ENCODE data around the gene MAN1A1. TPM values are rescaled to one million over a fixed set of nuclear protein-coding genes. Genes with fewer than 3 reads are reported as not detected.

The MAN1A1 gene
- total RNA-seq, 2 donors from 2014 or later = 17.9 to 27.9 TPM

- TF ChIP-seq CTCF (IDR thresholded peaks at IDR 0.05) (no peak), POLR2A (IDR thresholded peaks at IDR 0.05) (no peak), POLR2AphosphoS5 (IDR thresholded peaks at IDR 0.05) (no peak)
- intact Hi-C loops (cut with DNase I) = loop anchor here (10.0 kb wide), 2 partner anchors 566 to 826 kb away; no protein-coding TSS in a partner anchor
- no peak overlapping the region for H3K4me3 ChIP-seq
- H3K27ac ChIP-seq = no peak overlapping the region
- 78% methylated on average over 9 of the region's 9 CpGs for WGBS
- no peaks in the 10 kb centered on the region for H3K27me3 ChIP-seq (replicated peaks; ENCODE audit: insufficient read depth)
- no peak for DNase-seq (ENCODE audit: low spot score)
- H3K36me3 ChIP-seq = no peaks in the 10 kb centered on the region
- H3K9me3 ChIP-seq = no peaks in the 10 kb centered on the region
- no peaks in the 10 kb centered on the region for H3K4me1 ChIP-seq (replicated peaks)
Measured at GRCh38 chr6:119148825-119149525, 200.6 kb downstream of the MAN1A1 start.

GRCh38 chr6:119148098-119148824 lies 201.3 kb downstream of the MAN1A1 start:
- peak; percentile 31 for DNase-seq (ENCODE audit: low spot score)
- H3K9me3 ChIP-seq = no peaks in the 10 kb centered on the region
- H3K4me1 ChIP-seq (replicated peaks) = no peaks in the 10 kb centered on the region
- H3K27ac ChIP-seq = no peak overlapping the region
- TF ChIP-seq POLR2A (IDR thresholded peaks at IDR 0.05) (no peak), CTCF (IDR thresholded peaks at IDR 0.05) (peak; percentile 19 to 63 (median 48)), POLR2AphosphoS5 (IDR thresholded peaks at IDR 0.05) (no peak)
- WGBS = 26% methylated on average over 5 of the region's 5 CpGs
- intact Hi-C loops (cut with DNase I) = loop anchor here (10.0 kb wide), 2 partner anchors 567 to 827 kb away; no protein-coding TSS in a partner anchor
- H3K36me3 ChIP-seq = no peaks in the 10 kb centered on the region
- H3K4me3 ChIP-seq = no peak overlapping the region
- H3K27me3 ChIP-seq (replicated peaks; ENCODE audit: insufficient read depth) = no peaks in the 10 kb centered on the region

GRCh38 chr6:119147101-119148053 lies 202.2 kb downstream of the MAN1A1 start:
- TF ChIP-seq POLR2A (IDR thresholded peaks at IDR 0.05) = no peak
- TF ChIP-seq POLR2AphosphoS5 (IDR thresholded peaks at IDR 0.05) = no peak
- TF ChIP-seq CTCF (IDR thresholded peaks at IDR 0.05) = no peak
- no peak for DNase-seq (ENCODE audit: low spot score)
- H3K36me3 ChIP-seq = no peaks in the 10 kb centered on the region
- no peaks in the 10 kb centered on the region for H3K4me1 ChIP-seq (replicated peaks)
- no peaks in the 10 kb centered on the region for H3K9me3 ChIP-seq
- intact Hi-C loops (cut with DNase I) = loop anchor here (10.0 kb wide), 2 partner anchors 567 to 827 kb away; no protein-coding TSS in a partner anchor
- 65% methylated on average over 5 of the region's 6 CpGs for WGBS
- H3K4me3 ChIP-seq = no peak overlapping the region
- no peak overlapping the region for H3K27ac ChIP-seq
- H3K27me3 ChIP-seq (replicated peaks; ENCODE audit: insufficient read depth) = no peaks in the 10 kb centered on the region

- DNase-seq (ENCODE audit: low spot score) = no peak
- Histone ChIP-seq H3K9me3 (no peaks in the 10 kb centered on the region), H3K27me3 (replicated peaks; ENCODE audit: insufficient read depth) (no peaks in the 10 kb centered on the region), H3K4me3 (no peak overlapping the region), H3K36me3 (no peaks in the 10 kb centered on the region), H3K27ac (no peak overlapping the region), H3K4me1 (replicated peaks) (no peaks in the 10 kb centered on the region)
- 59% methylated on average over 2 of the region's 2 CpGs for WGBS
- intact Hi-C loops (cut with DNase I) = loop anchor here (10.0 kb wide), 2 partner anchors 570 to 830 kb away; no protein-coding TSS in a partner anchor
- TF ChIP-seq POLR2AphosphoS5 (IDR thresholded peaks at IDR 0.05) (no peak), CTCF (IDR thresholded peaks at IDR 0.05) (no peak), POLR2A (IDR thresholded peaks at IDR 0.05) (no peak)
Measured at GRCh38 chr6:119145111-119145510, 204.4 kb downstream of the MAN1A1 start.

All from prostate gland (tissue), 2 donors.